ENCODE data around the gene KRTAP12-2.

KRTAP12-2 gene

DNA sequence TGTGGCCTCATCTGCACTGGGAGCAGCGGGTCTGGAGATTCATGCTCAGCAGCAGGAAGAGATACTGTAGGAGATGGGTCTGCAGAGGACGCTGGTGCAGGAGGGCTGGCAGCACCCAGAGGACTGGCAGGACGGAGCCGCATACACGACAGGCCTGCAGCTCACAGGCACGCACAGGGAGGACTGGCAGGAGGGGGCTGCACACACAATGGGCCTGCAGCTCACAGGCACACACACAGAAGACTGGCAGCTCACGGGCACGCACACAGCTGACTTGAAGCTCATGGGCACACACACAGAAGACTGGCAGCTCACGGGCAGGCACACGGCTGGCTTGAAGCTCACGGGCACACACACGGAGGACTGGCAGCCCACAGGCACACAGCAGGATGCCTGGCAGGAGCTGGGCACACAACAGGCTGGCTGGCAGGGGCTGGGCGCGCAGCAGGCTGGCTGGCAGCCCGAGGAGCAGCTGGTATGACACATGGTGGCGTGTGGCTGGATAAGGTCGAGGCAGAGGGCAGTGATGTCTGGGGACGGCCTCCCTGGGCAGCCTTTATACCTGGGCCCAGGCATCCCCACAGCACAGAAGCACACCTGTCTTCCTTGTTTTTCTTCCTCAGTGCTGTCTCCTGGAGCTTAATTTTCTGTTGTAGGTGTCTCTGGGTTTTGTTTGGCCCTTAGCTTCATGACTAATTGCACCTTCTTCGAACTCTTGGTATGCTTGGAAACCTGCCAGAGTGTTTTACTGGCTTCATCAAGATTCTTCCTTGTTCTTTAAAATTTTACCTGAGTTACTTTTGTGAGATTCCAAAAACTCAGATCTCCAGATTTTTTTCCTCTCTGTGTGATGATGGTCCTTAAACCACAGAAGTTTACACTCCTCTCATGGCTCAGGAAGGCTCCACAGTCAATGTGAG, at the start of gene KRTAP12-2:
KRTAP12-2 (minus strand) TSS at position 527 of the 920 bp plus-strand sequence; CDS start at position 486, 41 bp downstream.
- no peak for DNase-seq

- no peak for DNase-seq
Observed at GRCh38 chr21:44714905-44715304, 48.2 kb upstream of the KRTAP12-2 start.

GRCh38 chr21:44713846-44714245, 47.1 kb upstream of the KRTAP12-2 start:
- DNase-seq = no peak

DNA sequence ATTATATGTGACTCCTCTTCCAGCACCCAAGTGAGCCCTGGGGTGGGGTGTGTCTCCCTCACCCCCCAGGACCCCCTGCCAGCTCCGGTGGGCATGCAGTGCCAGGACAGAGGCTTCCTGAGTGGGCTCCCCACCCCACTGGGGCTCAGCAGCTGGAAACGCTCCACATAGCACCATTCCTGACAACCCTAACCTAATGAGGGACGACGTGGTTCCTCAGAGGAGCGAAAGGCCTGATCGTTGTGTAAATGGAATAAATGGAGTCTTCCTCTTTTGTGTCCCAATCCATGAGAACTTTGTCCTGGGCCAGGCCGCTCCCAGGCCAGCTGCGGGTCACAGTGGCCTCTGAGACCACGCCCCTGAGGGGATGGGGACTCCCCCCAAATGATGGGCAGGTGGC, 46.4 kb upstream of the KRTAP12-2 start:
- DNase-seq = no peak

- DNase-seq = no peak
Observed at GRCh38 chr21:44712203-44713028, 45.7 kb upstream of the KRTAP12-2 start.

- DNase-seq = no peak
Observed at GRCh38 chr21:44711327-44712202, 44.8 kb upstream of the KRTAP12-2 start, which contains the start of gene TSPEAR. TSS of gene TSPEAR (minus strand) at chr21:44711572. CDS start at chr21:44711514, 58 bp downstream.

DNA sequence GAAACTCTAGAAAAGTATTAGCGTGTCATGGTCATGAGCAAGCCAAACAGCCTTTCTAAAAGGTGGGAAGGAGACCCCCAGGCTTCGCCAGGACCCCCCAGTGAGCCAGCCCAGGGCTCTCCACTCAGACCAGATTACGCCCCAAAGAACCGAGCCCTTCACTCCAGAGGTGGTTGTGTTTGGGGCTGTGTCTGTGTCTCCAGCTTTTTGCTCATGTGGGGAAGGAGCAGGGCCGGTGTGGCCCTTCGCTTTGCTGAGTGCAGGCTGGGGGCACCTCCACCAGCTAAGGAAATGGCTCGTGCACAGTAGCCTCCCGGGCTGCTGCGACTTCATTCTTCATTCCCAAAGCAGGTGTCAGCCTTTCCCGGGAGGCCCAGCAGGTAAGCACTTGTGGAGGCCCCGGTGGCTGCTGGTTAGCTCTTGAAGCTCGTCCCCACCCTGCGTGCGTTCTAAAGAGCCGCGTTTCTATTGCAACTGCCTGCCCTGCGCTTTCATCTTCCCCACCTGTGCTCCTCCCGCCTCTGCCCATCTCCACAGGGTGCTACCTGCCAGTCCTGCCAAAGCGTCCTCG, 44.1 kb upstream of the KRTAP12-2 start:
- DNase-seq = no peak

DNA sequence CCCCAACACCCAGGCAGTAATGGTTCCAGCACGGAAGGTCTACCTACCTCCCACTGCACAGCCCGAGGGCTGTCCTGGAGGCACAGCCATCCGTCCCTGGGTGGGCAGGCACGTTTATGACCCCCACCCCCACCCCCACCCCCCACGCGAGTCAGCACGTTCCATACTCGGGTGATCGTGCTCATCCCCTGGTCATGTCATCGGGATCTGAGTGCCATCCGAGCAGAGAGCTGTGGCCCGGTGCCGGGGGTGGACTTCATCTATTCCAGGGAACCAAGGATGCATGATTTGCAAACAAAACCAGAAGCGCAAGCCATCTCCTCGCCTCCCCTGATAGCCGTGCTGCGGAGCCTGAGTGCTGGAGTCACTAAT, 43.6 kb upstream of the KRTAP12-2 start:
- no peak for DNase-seq

- no peak for DNase-seq
Observed at GRCh38 chr21:44709426-44710293, 42.9 kb upstream of the KRTAP12-2 start.

GRCh38 chr21:44708866-44709425, 42.2 kb upstream of the KRTAP12-2 start:
- DNase-seq = no peak

GRCh38 chr21:44708213-44708865, 41.6 kb upstream of the KRTAP12-2 start:
- no peak for DNase-seq

- no peak for DNase-seq
Observed at GRCh38 chr21:44706706-44707581, 40.2 kb upstream of the KRTAP12-2 start.

DNA sequence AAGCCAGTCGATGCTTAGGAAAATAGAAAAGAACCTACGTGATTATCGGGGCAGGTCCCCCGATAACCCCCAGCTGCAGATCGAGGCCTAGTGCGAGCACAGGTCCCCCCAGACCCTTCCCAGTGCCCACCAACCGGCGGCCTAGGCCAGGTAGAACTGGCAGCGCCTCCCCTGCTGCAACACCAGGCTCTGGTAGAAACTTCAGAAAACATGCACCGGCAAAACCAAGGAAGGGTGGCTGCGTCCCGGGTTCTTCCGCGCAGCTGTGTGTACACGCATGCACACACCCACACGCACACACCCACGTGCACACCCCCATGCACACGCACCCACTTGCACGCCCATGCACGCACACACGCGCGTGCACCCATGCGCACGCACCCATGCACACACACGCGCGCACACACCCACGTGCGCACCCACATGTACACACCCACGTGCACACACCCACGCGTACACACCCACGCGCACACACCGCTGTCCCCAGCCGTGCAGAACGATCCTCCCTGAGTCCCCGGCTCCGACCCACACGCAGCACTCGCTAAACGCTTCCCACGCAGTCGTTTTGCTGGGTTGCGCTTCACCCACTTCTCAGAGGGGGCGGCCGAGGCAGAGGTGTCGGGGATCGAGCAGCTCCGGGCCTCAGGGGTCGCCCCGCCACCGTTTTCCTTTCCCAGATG, 39.4 kb upstream of the KRTAP12-2 start:
- no peak for DNase-seq

DNA sequence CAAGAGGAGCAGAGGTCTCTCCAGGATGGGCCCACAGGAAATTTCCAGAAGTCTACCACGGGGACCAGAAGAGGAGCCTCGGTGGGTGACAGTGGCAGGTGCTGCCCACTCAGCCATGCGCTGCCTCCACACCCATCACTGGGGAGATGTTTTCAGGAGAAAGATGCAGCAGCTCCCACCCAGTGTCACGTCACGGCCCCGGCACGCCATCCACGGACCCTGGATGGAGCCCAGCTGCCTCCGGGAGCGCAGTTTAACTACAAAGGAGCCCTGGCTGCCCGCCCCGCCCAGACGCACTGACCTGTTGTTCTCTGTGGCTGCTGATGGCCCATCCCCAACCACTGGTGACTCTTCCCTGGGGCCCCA, 37.9 kb upstream of the KRTAP12-2 start:
- DNase-seq = no peak

DNA sequence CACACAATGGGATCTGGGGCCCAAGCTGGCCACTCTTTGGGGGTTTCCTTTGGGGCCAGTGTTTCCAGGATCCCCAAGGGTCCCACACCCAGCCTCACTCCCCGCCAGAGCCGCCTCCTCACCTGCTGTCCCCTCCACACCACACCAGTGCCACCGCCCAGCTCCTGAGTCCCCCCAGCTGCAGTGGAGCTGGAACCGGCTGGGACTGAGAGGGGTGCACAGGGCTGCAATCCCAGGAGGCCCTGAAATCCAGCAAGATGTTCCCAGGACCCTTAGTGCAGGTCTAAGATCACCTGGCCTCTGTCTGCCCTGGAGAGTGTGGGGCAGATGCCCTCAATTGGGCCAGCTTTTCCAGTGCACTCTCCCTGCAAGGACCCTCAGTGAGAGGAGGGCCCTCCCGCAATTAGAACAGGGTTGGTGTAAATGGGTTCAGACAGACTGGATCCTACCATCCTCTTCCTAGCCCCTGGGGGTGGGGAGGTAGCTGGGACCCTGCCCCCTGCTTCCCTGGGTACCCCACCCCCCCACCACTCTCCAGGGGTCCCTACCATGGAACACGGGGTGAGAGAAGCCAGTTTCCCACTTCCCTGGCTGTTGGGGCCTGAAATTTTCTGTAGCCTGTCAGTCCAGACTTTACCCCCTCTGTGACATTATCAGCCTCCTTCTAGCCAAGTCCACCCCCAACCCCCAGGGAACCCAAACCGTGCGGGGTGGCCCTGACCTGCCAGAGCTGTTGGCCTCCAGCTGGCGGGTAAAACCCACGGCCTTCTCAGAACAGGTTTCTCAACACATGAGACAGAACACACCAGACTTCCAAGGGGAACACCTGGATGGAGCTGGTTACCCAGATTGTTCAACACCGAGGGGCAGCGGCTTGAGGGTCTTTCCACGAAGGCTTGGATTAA, 37.3 kb upstream of the KRTAP12-2 start:
- no peak for DNase-seq

DNA sequence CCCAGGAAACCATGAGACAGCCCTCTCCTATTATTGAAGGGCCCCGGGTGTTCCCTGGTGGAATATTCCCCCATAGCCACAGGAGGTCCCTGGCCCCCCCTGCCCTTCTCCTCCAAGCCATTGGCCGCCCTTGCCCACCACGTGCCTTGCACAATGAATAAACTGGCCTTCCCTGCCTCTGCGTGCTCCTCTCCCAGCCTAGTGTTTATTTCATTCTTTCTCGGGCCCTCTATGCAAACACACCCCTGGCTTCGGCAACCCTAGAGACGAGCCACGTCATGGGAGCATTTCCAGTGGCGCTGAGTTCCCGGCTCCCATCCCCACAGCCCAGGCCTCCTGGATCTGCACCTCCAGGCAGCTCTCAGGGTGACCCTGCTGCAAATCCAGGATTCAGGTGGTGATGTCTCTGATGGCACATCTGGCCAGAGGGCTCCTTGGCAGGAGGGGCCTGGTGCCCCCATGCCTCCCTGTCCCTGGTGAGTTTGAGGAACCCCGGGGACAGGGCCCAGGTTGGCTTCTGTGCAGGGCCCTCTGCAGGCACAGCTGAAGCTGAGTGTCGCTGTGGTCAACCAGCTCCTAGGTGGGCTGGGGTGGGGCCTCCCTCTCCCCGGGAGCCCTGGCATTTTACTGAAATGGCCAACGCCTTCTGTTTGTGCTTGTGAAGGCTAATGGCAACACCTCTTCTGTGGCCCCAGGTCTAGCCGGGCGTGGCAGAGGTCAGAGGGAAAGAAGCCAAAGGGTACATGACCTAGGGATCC, 36.4 kb upstream of the KRTAP12-2 start:
- no peak for DNase-seq
